HG02870 (cell line): ENCODE results near the gene IGFBP5.

Experiments used
- ATAC-seq: cut with Tn5 transposase; IDR thresholded peaks from one replicate; pipeline ENCODE4 v1.9.1; 2021; ENCODE audit warnings: mild to moderate bottlenecking, moderate library complexity; ENCODE audit not compliant: unreplicated experiment

Gene IGFBP5

GRCh38 chr2:216666461-216667233 is 28.7 kb downstream of the IGFBP5 start:
- ATAC-seq, result peak; percentile 73

- no peak for ATAC-seq
These were observed 29.6 kb downstream of the IGFBP5 start for GRCh38 chr2:216665717-216666116.

- ATAC-seq, result no peak
These were observed 30.1 kb downstream of the IGFBP5 start for GRCh38 chr2:216665242-216665641.

GRCh38 chr2:216664593-216665034 is 30.7 kb downstream of the IGFBP5 start:
- ATAC-seq, result no peak

GRCh38 chr2:216663846-216664245 is 31.5 kb downstream of the IGFBP5 start:
- ATAC-seq, result no peak

- ATAC-seq, result no peak
These were observed 32.2 kb downstream of the IGFBP5 start for GRCh38 chr2:216663106-216663505.

GRCh38 chr2:216661639-216662375 is 33.5 kb downstream of the IGFBP5 start:
- no peak for ATAC-seq

GRCh38 chr2:216661051-216661450 is 34.3 kb downstream of the IGFBP5 start:
- ATAC-seq, result no peak

GRCh38 chr2:216660496-216660895 is 34.9 kb downstream of the IGFBP5 start:
- no peak for ATAC-seq

GRCh38 chr2:216659276-216659675 is 36.1 kb downstream of the IGFBP5 start:
- ATAC-seq, result no peak

GRCh38 chr2:216658757-216659156 is 36.6 kb downstream of the IGFBP5 start:
- ATAC-seq, result no peak

- no peak for ATAC-seq
These were observed 37.4 kb downstream of the IGFBP5 start for GRCh38 chr2:216657980-216658379.

- no peak for ATAC-seq
These were observed 38.1 kb downstream of the IGFBP5 start for GRCh38 chr2:216657086-216657855.

- ATAC-seq, result no peak
These were observed 40.8 kb downstream of the IGFBP5 start for GRCh38 chr2:216654528-216655052.

- no peak for ATAC-seq
These were observed 41.4 kb downstream of the IGFBP5 start for GRCh38 chr2:216653931-216654365.

- ATAC-seq, result no peak
These were observed 42.1 kb downstream of the IGFBP5 start for GRCh38 chr2:216653093-216653799.

- ATAC-seq, result no peak
These were observed 42.8 kb downstream of the IGFBP5 start for GRCh38 chr2:216652566-216652965.

GRCh38 chr2:216651351-216651881 is 43.9 kb downstream of the IGFBP5 start:
- ATAC-seq, result no peak

GRCh38 chr2:216650626-216651257 is 44.6 kb downstream of the IGFBP5 start:
- no peak for ATAC-seq

- ATAC-seq, result no peak
These were observed 45.8 kb downstream of the IGFBP5 start for GRCh38 chr2:216649574-216649973.
